Subcutaneous adipose tissue (tissue), 4 donors: Measurements from ENCODE around the gene TNFRSF6B. TPM values are rescaled to one million over a fixed set of nuclear protein-coding genes. Genes with fewer than 3 reads are reported as not detected.

Experiments used
- CTCF ChIP-seq: fragments of 450-650 bp; IDR thresholded peaks from one replicate; pipeline ENCODE4 v1.5.1; 2016; ENCODE audit warnings: low read depth, mild to moderate bottlenecking, control low read depth, antibody characterized with exemption, moderate library complexity
- total RNA-seq, 4 donors: library from RNA; depleted of rRNA; stranded (reverse); fragments of >200 nt; gene quantifications; one replicate each; pipeline ENCODE4 v1.1.0, GENCODE V29; 2016

Gene TNFRSF6B
- total RNA-seq, 4 donors from 2014 or later, result 1.1 to 41.6 (median 10.8) TPM

- no peak for TF ChIP-seq CTCF
Observed at GRCh38 chr20:63682384-63683139, 13.9 kb upstream of the TNFRSF6B start.

- TF ChIP-seq CTCF, result no peak
Observed at GRCh38 chr20:63685269-63686026, 11.0 kb upstream of the TNFRSF6B start.

- TF ChIP-seq CTCF, result no peak
Observed at GRCh38 chr20:63686094-63686491, 10.4 kb upstream of the TNFRSF6B start.

- no peak for TF ChIP-seq CTCF
Observed at GRCh38 chr20:63686492-63687321, 9.7 kb upstream of the TNFRSF6B start.

GRCh38 chr20:63687419-63688178 is 8.9 kb upstream of the TNFRSF6B start:
- TF ChIP-seq CTCF, result no peak

- TF ChIP-seq CTCF, result no peak
Observed at GRCh38 chr20:63688228-63689045, 8.0 kb upstream of the TNFRSF6B start.
